ENCODE measurements around the gene KCNC1.

Gene KCNC1

GRCh38 chr11:17786824-17787525 is 52.4 kb downstream of the KCNC1 start:
- H3K27me3 ChIP-seq (ENCODE audit: control insufficient read depth, insufficient read depth, low read length) = no peaks in the 10 kb centered on the region
- no peak overlapping the region for H3K9ac ChIP-seq (ENCODE audit: low read length)
- H3K36me3 ChIP-seq (ENCODE audit: control insufficient read depth, insufficient read depth, low read length) = no peaks in the 10 kb centered on the region
- no peak overlapping the region for H3K27ac ChIP-seq (ENCODE audit: low read depth, low read length)
- no peak overlapping the region for H3K4me3 ChIP-seq (ENCODE audit: low read depth, low read length)
- no peaks in the 10 kb centered on the region for H3K9me3 ChIP-seq (ENCODE audit: control insufficient read depth, insufficient read depth, low read depth, low read length)
- H3K4me1 ChIP-seq (ENCODE audit: control insufficient read depth, insufficient read depth, low read length) = no peaks in the 10 kb centered on the region

GRCh38 chr11:17788084-17788483 is 53.5 kb downstream of the KCNC1 start:
- Histone ChIP-seq H3K9ac (ENCODE audit: low read length) (no peak overlapping the region), H3K36me3 (ENCODE audit: control insufficient read depth, insufficient read depth, low read length) (no peaks in the 10 kb centered on the region), H3K9me3 (ENCODE audit: control insufficient read depth, insufficient read depth, low read depth, low read length) (no peaks in the 10 kb centered on the region), H3K27ac (ENCODE audit: low read depth, low read length) (no peak overlapping the region), H3K4me3 (ENCODE audit: low read depth, low read length) (no peak overlapping the region), H3K27me3 (ENCODE audit: control insufficient read depth, insufficient read depth, low read length) (no peaks in the 10 kb centered on the region), H3K4me1 (ENCODE audit: control insufficient read depth, insufficient read depth, low read length) (no peaks in the 10 kb centered on the region)

- Histone ChIP-seq H3K4me1 (ENCODE audit: control insufficient read depth, insufficient read depth, low read length) (no peaks in the 10 kb centered on the region), H3K36me3 (ENCODE audit: control insufficient read depth, insufficient read depth, low read length) (no peaks in the 10 kb centered on the region), H3K9ac (ENCODE audit: low read length) (no peak overlapping the region), H3K9me3 (ENCODE audit: control insufficient read depth, insufficient read depth, low read depth, low read length) (no peaks in the 10 kb centered on the region), H3K27me3 (ENCODE audit: control insufficient read depth, insufficient read depth, low read length) (no peaks in the 10 kb centered on the region), H3K4me3 (ENCODE audit: low read depth, low read length) (no peak overlapping the region), H3K27ac (ENCODE audit: low read depth, low read length) (no peak overlapping the region)
Observed at GRCh38 chr11:17790453-17790852, 55.9 kb downstream of the KCNC1 start.

- Histone ChIP-seq H3K4me1 (ENCODE audit: control insufficient read depth, insufficient read depth, low read length) (no peaks in the 10 kb centered on the region), H3K27me3 (ENCODE audit: control insufficient read depth, insufficient read depth, low read length) (no peaks in the 10 kb centered on the region), H3K9ac (ENCODE audit: low read length) (no peak overlapping the region), H3K4me3 (ENCODE audit: low read depth, low read length) (no peak overlapping the region), H3K27ac (ENCODE audit: low read depth, low read length) (no peak overlapping the region), H3K9me3 (ENCODE audit: control insufficient read depth, insufficient read depth, low read depth, low read length) (no peaks in the 10 kb centered on the region), H3K36me3 (ENCODE audit: control insufficient read depth, insufficient read depth, low read length) (no peaks in the 10 kb centered on the region)
Observed at GRCh38 chr11:17791144-17791543, 56.6 kb downstream of the KCNC1 start.

- H3K27me3 ChIP-seq (ENCODE audit: control insufficient read depth, insufficient read depth, low read length) = no peaks in the 10 kb centered on the region
- H3K36me3 ChIP-seq (ENCODE audit: control insufficient read depth, insufficient read depth, low read length) = no peaks in the 10 kb centered on the region
- H3K9me3 ChIP-seq (ENCODE audit: control insufficient read depth, insufficient read depth, low read depth, low read length) = no peaks in the 10 kb centered on the region
- no peak overlapping the region for H3K9ac ChIP-seq (ENCODE audit: low read length)
- no peaks in the 10 kb centered on the region for H3K4me1 ChIP-seq (ENCODE audit: control insufficient read depth, insufficient read depth, low read length)
- no peak overlapping the region for H3K4me3 ChIP-seq (ENCODE audit: low read depth, low read length)
- no peak overlapping the region for H3K27ac ChIP-seq (ENCODE audit: low read depth, low read length)
Observed at GRCh38 chr11:17792161-17792560, 57.6 kb downstream of the KCNC1 start.

GRCh38 chr11:17793642-17794170 is 59.1 kb downstream of the KCNC1 start:
- H3K9ac ChIP-seq (ENCODE audit: low read length) = no peak overlapping the region
- no peak overlapping the region for H3K27ac ChIP-seq (ENCODE audit: low read depth, low read length)
- no peak overlapping the region for H3K4me3 ChIP-seq (ENCODE audit: low read depth, low read length)
- no peaks in the 10 kb centered on the region for H3K4me1 ChIP-seq (ENCODE audit: control insufficient read depth, insufficient read depth, low read length)
- no peaks in the 10 kb centered on the region for H3K36me3 ChIP-seq (ENCODE audit: control insufficient read depth, insufficient read depth, low read length)
- no peaks in the 10 kb centered on the region for H3K9me3 ChIP-seq (ENCODE audit: control insufficient read depth, insufficient read depth, low read depth, low read length)
- H3K27me3 ChIP-seq (ENCODE audit: control insufficient read depth, insufficient read depth, low read length) = no peaks in the 10 kb centered on the region

- Histone ChIP-seq H3K4me3 (ENCODE audit: low read depth, low read length) (no peak overlapping the region), H3K27ac (ENCODE audit: low read depth, low read length) (no peak overlapping the region), H3K36me3 (ENCODE audit: control insufficient read depth, insufficient read depth, low read length) (no peaks in the 10 kb centered on the region), H3K4me1 (ENCODE audit: control insufficient read depth, insufficient read depth, low read length) (no peaks in the 10 kb centered on the region), H3K9me3 (ENCODE audit: control insufficient read depth, insufficient read depth, low read depth, low read length) (no peaks in the 10 kb centered on the region), H3K27me3 (ENCODE audit: control insufficient read depth, insufficient read depth, low read length) (no peaks in the 10 kb centered on the region), H3K9ac (ENCODE audit: low read length) (no peak overlapping the region)
Observed at GRCh38 chr11:17794981-17795380, 60.4 kb downstream of the KCNC1 start.

- Histone ChIP-seq H3K4me3 (ENCODE audit: low read depth, low read length) (no peak overlapping the region), H3K27ac (ENCODE audit: low read depth, low read length) (no peak overlapping the region), H3K27me3 (ENCODE audit: control insufficient read depth, insufficient read depth, low read length) (no peaks in the 10 kb centered on the region), H3K9me3 (ENCODE audit: control insufficient read depth, insufficient read depth, low read depth, low read length) (peaks cover 5% of the 10 kb centered on the region), H3K4me1 (ENCODE audit: control insufficient read depth, insufficient read depth, low read length) (peaks cover 3% of the 10 kb centered on the region; the same call in 1 of the 2 replicates), H3K9ac (ENCODE audit: low read length) (no peak overlapping the region), H3K36me3 (ENCODE audit: control insufficient read depth, insufficient read depth, low read length) (no peaks in the 10 kb centered on the region)
Observed at GRCh38 chr11:17796154-17796553, 61.6 kb downstream of the KCNC1 start.

GRCh38 chr11:17798253-17798652 is 63.7 kb downstream of the KCNC1 start:
- Histone ChIP-seq H3K36me3 (ENCODE audit: control insufficient read depth, insufficient read depth, low read length) (no peaks in the 10 kb centered on the region), H3K9ac (ENCODE audit: low read length) (no peak overlapping the region), H3K27ac (ENCODE audit: low read depth, low read length) (no peak overlapping the region)

GRCh38 chr11:17798716-17799115 is 64.1 kb downstream of the KCNC1 start:
- peaks cover 5% of the 10 kb centered on the region for H3K9me3 ChIP-seq (ENCODE audit: control insufficient read depth, insufficient read depth, low read depth, low read length)

More at GRCh38 chr11:17798253-17798652, 63.7 kb downstream of the KCNC1 start:
- peaks cover 15% of the 10 kb centered on the region for H3K4me1 ChIP-seq (ENCODE audit: control insufficient read depth, insufficient read depth, low read length)
- no peaks in the 10 kb centered on the region for H3K27me3 ChIP-seq (ENCODE audit: control insufficient read depth, insufficient read depth, low read length)
- H3K9me3 ChIP-seq (ENCODE audit: control insufficient read depth, insufficient read depth, low read depth, low read length) = peaks cover 5% of the 10 kb centered on the region
- no peak overlapping the region for H3K4me3 ChIP-seq (ENCODE audit: low read depth, low read length)

GRCh38 chr11:17799147-17799546 is 64.6 kb downstream of the KCNC1 start:
- H3K4me3 ChIP-seq (ENCODE audit: low read depth, low read length) = no peak overlapping the region
- no peak overlapping the region for H3K27ac ChIP-seq (ENCODE audit: low read depth, low read length)
- no peaks in the 10 kb centered on the region for H3K36me3 ChIP-seq (ENCODE audit: control insufficient read depth, insufficient read depth, low read length)
- no peaks in the 10 kb centered on the region for H3K27me3 ChIP-seq (ENCODE audit: control insufficient read depth, insufficient read depth, low read length)
- no peak overlapping the region for H3K9ac ChIP-seq (ENCODE audit: low read length)
- H3K4me1 ChIP-seq (ENCODE audit: control insufficient read depth, insufficient read depth, low read length) = peaks cover 15% of the 10 kb centered on the region
- peaks cover 5% of the 10 kb centered on the region for H3K9me3 ChIP-seq (ENCODE audit: control insufficient read depth, insufficient read depth, low read depth, low read length)

More at GRCh38 chr11:17798716-17799115, 64.1 kb downstream of the KCNC1 start:
- Histone ChIP-seq H3K4me1 (ENCODE audit: control insufficient read depth, insufficient read depth, low read length) (peaks cover 15% of the 10 kb centered on the region), H3K27ac (ENCODE audit: low read depth, low read length) (no peak overlapping the region), H3K36me3 (ENCODE audit: control insufficient read depth, insufficient read depth, low read length) (no peaks in the 10 kb centered on the region), H3K27me3 (ENCODE audit: control insufficient read depth, insufficient read depth, low read length) (no peaks in the 10 kb centered on the region), H3K9ac (ENCODE audit: low read length) (no peak overlapping the region), H3K4me3 (ENCODE audit: low read depth, low read length) (no peak overlapping the region)
